Prostate gland (tissue), 2 donors: ENCODE results near the gene SMARCA5.

Source experiments
- POLR2AphosphoS5 ChIP-seq: sonication (generic); formaldehyde crosslinking; IDR thresholded peaks from one replicate; pipeline ENCODE4 v1.6.1; 2017; ENCODE audit warnings: antibody characterized with exemption
- TF ChIP-seq, protein P1 (sequence below), 4 experiments: fragments of 200-600 bp in 2 of 4; fragments of 450-650 bp in 2 of 4; sonication (generic) in 2 of 4; IDR thresholded peaks; 1 replicate in 3 of 4; 2 replicates in 1 of 4; pipeline ENCODE4 v1.5.1; 2016 to 2019; ENCODE audit warnings: antibody characterized with exemption in 4 of 4, mild to moderate bottlenecking in 2 of 4, moderate library complexity in 2 of 4

GRCh38 chr4:143538979-143539669, 25.6 kb downstream of the SMARCA5 start:
- no peak for TF ChIP-seq POLR2AphosphoS5
- TF ChIP-seq, protein P1, sequence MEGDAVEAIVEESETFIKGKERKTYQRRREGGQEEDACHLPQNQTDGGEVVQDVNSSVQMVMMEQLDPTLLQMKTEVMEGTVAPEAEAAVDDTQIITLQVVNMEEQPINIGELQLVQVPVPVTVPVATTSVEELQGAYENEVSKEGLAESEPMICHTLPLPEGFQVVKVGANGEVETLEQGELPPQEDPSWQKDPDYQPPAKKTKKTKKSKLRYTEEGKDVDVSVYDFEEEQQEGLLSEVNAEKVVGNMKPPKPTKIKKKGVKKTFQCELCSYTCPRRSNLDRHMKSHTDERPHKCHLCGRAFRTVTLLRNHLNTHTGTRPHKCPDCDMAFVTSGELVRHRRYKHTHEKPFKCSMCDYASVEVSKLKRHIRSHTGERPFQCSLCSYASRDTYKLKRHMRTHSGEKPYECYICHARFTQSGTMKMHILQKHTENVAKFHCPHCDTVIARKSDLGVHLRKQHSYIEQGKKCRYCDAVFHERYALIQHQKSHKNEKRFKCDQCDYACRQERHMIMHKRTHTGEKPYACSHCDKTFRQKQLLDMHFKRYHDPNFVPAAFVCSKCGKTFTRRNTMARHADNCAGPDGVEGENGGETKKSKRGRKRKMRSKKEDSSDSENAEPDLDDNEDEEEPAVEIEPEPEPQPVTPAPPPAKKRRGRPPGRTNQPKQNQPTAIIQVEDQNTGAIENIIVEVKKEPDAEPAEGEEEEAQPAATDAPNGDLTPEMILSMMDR (IDR thresholded peaks at IDR 0.05): no peak
